Lower lobe of right lung (tissue), 2 donors: ENCODE results near the gene ROBO1. TPM values are rescaled to one million over a fixed set of nuclear protein-coding genes. Genes with fewer than 3 reads are reported as not detected.
A peak's percentile ranks its signal among the peaks of the same experiment; 100 is the strongest.

ENCODE experiments used
- ATAC-seq, 2 donors: fragments of 200-7000 bp; cut with Tn5 transposase; one replicate each; pipeline ENCODE4 v1.9.1; 2020 to 2022; ENCODE audit warnings: mild to moderate bottlenecking in 2 of 2, moderate library complexity in 2 of 2
- DNase-seq: peaks from one replicate; pipeline ENCODE4 v3.0.0-alpha.2; 2020
- H3K27ac ChIP-seq: fragments of 200-600 bp; one replicate; pipeline ENCODE4 v1.8.0; 2022
- H3K27me3 ChIP-seq: fragments of 200-600 bp; one replicate; pipeline ENCODE4 v1.8.0; 2022; ENCODE audit warnings: low read depth
- H3K36me3 ChIP-seq: fragments of 200-600 bp; one replicate; pipeline ENCODE4 v1.8.0; 2022; ENCODE audit warnings: mild to moderate bottlenecking
- H3K4me1 ChIP-seq: fragments of 200-600 bp; one replicate; pipeline ENCODE4 v1.8.0; 2022
- H3K4me3 ChIP-seq: fragments of 200-600 bp; one replicate; pipeline ENCODE4 v1.8.0; 2022; ENCODE audit warnings: mild to moderate bottlenecking
- H3K9me3 ChIP-seq: fragments of 200-600 bp; one replicate; pipeline ENCODE4 v1.8.0; 2022
- CTCF ChIP-seq: fragments of 200-600 bp; IDR thresholded peaks from one replicate; pipeline ENCODE4 v1.8.0; 2022; ENCODE audit warnings: antibody characterized with exemption, mild to moderate bottlenecking
- intact Hi-C: fragments of 100-400 bp; cut with DNase I; formaldehyde crosslinking; loops from one replicate; pipeline ENCODE4 v1.11.0; 2022
- total RNA-seq: library from RNA; stranded (reverse); fragmentation: NEBNext Ultra II Directional; extraction: Animal tissue kit (Norgen Biotek cat#: 25700); gene quantifications from one replicate; pipeline ENCODE4 v1.2.1, GENCODE V29; 2021
- donor health status: DM: no; HTN: yes; CAD: no; lungs with severe emphysema.

ROBO1 gene
- total RNA-seq, 1 donor from 2014 or later = 14.8 TPM

- no peak overlapping the region for H3K4me3 ChIP-seq
- DNase-seq (no peak), ATAC-seq (no peak)
- no peaks in the 10 kb centered on the region for H3K27me3 ChIP-seq
- no peak for TF ChIP-seq CTCF
- no peaks in the 10 kb centered on the region for H3K4me1 ChIP-seq
- no peaks in the 10 kb centered on the region for H3K36me3 ChIP-seq
- H3K9me3 ChIP-seq = no peaks in the 10 kb centered on the region
- intact Hi-C loops = no loop called here
- no peak overlapping the region for H3K27ac ChIP-seq
Measured at GRCh38 chr3:78825858-78826215, 942.0 kb downstream of the ROBO1 start.

- Histone ChIP-seq H3K9me3 (no peaks in the 10 kb centered on the region), H3K27ac (no peak overlapping the region), H3K36me3 (no peaks in the 10 kb centered on the region), H3K4me3 (no peak overlapping the region), H3K4me1 (no peaks in the 10 kb centered on the region), H3K27me3 (no peaks in the 10 kb centered on the region)
- intact Hi-C loops = no loop called here
- DNase-seq (no peak), ATAC-seq (no peak)
- no peak for TF ChIP-seq CTCF
Measured at GRCh38 chr3:78825118-78825857, 942.5 kb downstream of the ROBO1 start.

- Histone ChIP-seq H3K4me1 (no peaks in the 10 kb centered on the region), H3K9me3 (no peaks in the 10 kb centered on the region), H3K27ac (no peak overlapping the region), H3K27me3 (no peaks in the 10 kb centered on the region), H3K4me3 (no peak overlapping the region), H3K36me3 (no peaks in the 10 kb centered on the region)
- intact Hi-C loops = no loop called here
- ATAC-seq = peak in 1 of 2 donors; percentile 71
- no peak for DNase-seq
- no peak for TF ChIP-seq CTCF
Measured at GRCh38 chr3:78823859-78824258, 943.9 kb downstream of the ROBO1 start.

GRCh38 chr3:78823434-78823833, 944.4 kb downstream of the ROBO1 start:
- Histone ChIP-seq H3K27me3 (no peaks in the 10 kb centered on the region), H3K9me3 (no peaks in the 10 kb centered on the region), H3K4me3 (no peak overlapping the region), H3K36me3 (no peaks in the 10 kb centered on the region), H3K27ac (no peak overlapping the region), H3K4me1 (no peaks in the 10 kb centered on the region)
- intact Hi-C loops = no loop called here
- no peak for DNase-seq
- ATAC-seq = no peak
- TF ChIP-seq CTCF = no peak

GRCh38 chr3:78822726-78823125, 945.1 kb downstream of the ROBO1 start:
- no peak for DNase-seq
- intact Hi-C loops = no loop called here
- no peaks in the 10 kb centered on the region for H3K27me3 ChIP-seq
- H3K27ac ChIP-seq = no peak overlapping the region
- H3K4me1 ChIP-seq = no peaks in the 10 kb centered on the region
- no peak for ATAC-seq
- TF ChIP-seq CTCF = no peak
- H3K36me3 ChIP-seq = no peaks in the 10 kb centered on the region
- no peaks in the 10 kb centered on the region for H3K9me3 ChIP-seq
- no peak overlapping the region for H3K4me3 ChIP-seq
